HEK293 (cell line): ENCODE data around the gene RNF215.

Experiments used
- CTCF ChIA-PET: fragments of 350-600 bp; formaldehyde crosslinking; extraction: SDS; loops from one replicate; lab custom pipeline; 2021; ENCODE audit warnings: antibody characterized with exemption; lab: Yijun Ruan, JAX
- POLR2A ChIA-PET: fragments of 300-600 bp; formaldehyde crosslinking; extraction: SDS; loops from one replicate; lab custom pipeline; 2020; ENCODE audit warnings: antibody characterized with exemption, inconsistent platforms; lab: Yijun Ruan, JAX
- H3K27ac ChIP-seq: fragments of 200-500 bp; sonication (Bioruptor generic); 2 replicates; pipeline ENCODE4 v1.5.1; 2014; ENCODE audit warnings: low read depth, low read length, control low read depth, inconsistent platforms; ENCODE audit errors: extremely low read depth
- H3K36me3 ChIP-seq, 2 experiments: fragments of 200-500 bp in 1 of 2; sonication (Bioruptor generic) in 1 of 2; 1 replicate in 1 of 2; 2 replicates in 1 of 2; pipeline ENCODE4 v1.5.1; 2014 to 2017; ENCODE audit warnings: inconsistent platforms in 2 of 2, low read length in 2 of 2; ENCODE audit not compliant: control insufficient read depth in 2 of 2, insufficient read depth in 1 of 2
- H3K4me1 ChIP-seq: fragments of 200-500 bp; sonication (Bioruptor generic); 2 replicates; pipeline ENCODE4 v1.5.1; 2014; ENCODE audit warnings: mild to moderate bottlenecking, low read length, inconsistent platforms; ENCODE audit not compliant: control insufficient read depth, insufficient read depth
- H3K4me3 ChIP-seq: 2 replicates; pipeline ENCODE4 v1.5.1; 2011; ENCODE audit warnings: low read depth, mild to moderate bottlenecking, control low read depth, low read length, moderate library complexity
- H3K9me3 ChIP-seq: fragments of 200-500 bp; sonication (Bioruptor generic); 2 replicates; pipeline ENCODE4 v1.5.1; 2014; ENCODE audit warnings: low read depth, low read length, inconsistent platforms; ENCODE audit not compliant: control insufficient read depth, insufficient read depth
- EGR2 ChIP-seq: fragments of 450-650 bp; formaldehyde crosslinking; IDR thresholded peaks from 2 replicates; pipeline ENCODE4 v1.5.1; 2016; ENCODE audit warnings: low read depth, missing biosample characterization, missing genetic modification characterization
- GLIS1 ChIP-seq: fragments of 450-650 bp; formaldehyde crosslinking; IDR thresholded peaks from 2 replicates; pipeline ENCODE4 v1.5.1; 2016; ENCODE audit warnings: missing biosample characterization, missing genetic modification characterization
- KLF1 ChIP-seq: fragments of 450-650 bp; formaldehyde crosslinking; IDR thresholded peaks from 2 replicates; pipeline ENCODE4 v1.5.1; 2016; ENCODE audit warnings: missing biosample characterization, missing genetic modification characterization
- KLF10 ChIP-seq: fragments of 450-650 bp; IDR thresholded peaks from 2 replicates; pipeline ENCODE4 v1.5.1; 2018; ENCODE audit warnings: missing biosample characterization, mild to moderate bottlenecking, missing genetic modification characterization
- KLF17 ChIP-seq: fragments of 450-650 bp; formaldehyde crosslinking; IDR thresholded peaks from 2 replicates; pipeline ENCODE4 v1.5.1; 2016; ENCODE audit warnings: missing biosample characterization, missing genetic modification characterization
- MEIS1 ChIP-seq: sonication (generic); formaldehyde crosslinking; IDR thresholded peaks from 2 replicates; pipeline ENCODE4 v1.8.1; 2022; ENCODE audit warnings: missing genetic modification reagents, mild to moderate bottlenecking, borderline replicate concordance
- ZNF157 ChIP-seq: fragments of 450-650 bp; formaldehyde crosslinking; IDR thresholded peaks from 2 replicates; pipeline ENCODE4 v1.5.1; 2016; ENCODE audit warnings: missing biosample characterization, missing genetic modification characterization
- ZNF202 ChIP-seq: fragments of 450-650 bp; formaldehyde crosslinking; IDR thresholded peaks from 2 replicates; pipeline ENCODE4 v1.5.1; 2016; ENCODE audit warnings: missing biosample characterization, missing genetic modification characterization, borderline replicate concordance
- ZNF221 ChIP-seq: fragments of 450-650 bp; formaldehyde crosslinking; IDR thresholded peaks from 2 replicates; pipeline ENCODE4 v1.5.1; 2017; ENCODE audit warnings: missing biosample characterization, missing genetic modification characterization, borderline replicate concordance
- ZNF362 ChIP-seq: fragments of 450-650 bp; formaldehyde crosslinking; IDR thresholded peaks from 2 replicates; pipeline ENCODE4 v1.5.1; 2016; ENCODE audit warnings: missing biosample characterization, missing genetic modification characterization
- ZNF398 ChIP-seq: fragments of 450-650 bp; formaldehyde crosslinking; IDR thresholded peaks from 2 replicates; pipeline ENCODE4 v1.5.1; 2017; ENCODE audit warnings: missing biosample characterization, missing genetic modification characterization
- ZNF423 ChIP-seq: fragments of 450-650 bp; formaldehyde crosslinking; IDR thresholded peaks from 2 replicates; pipeline ENCODE4 v1.5.1; 2016; ENCODE audit warnings: missing biosample characterization, missing genetic modification characterization
- ZNF501 ChIP-seq: fragments of 450-650 bp; formaldehyde crosslinking; IDR thresholded peaks from 2 replicates; pipeline ENCODE4 v1.5.1; 2016; ENCODE audit warnings: missing biosample characterization, missing genetic modification characterization
- ZNF654 ChIP-seq: fragments of 450-650 bp; formaldehyde crosslinking; IDR thresholded peaks from 2 replicates; pipeline ENCODE4 v1.5.1; 2016; ENCODE audit warnings: low read depth, missing biosample characterization, missing genetic modification characterization
- ZNF658 ChIP-seq: fragments of 450-650 bp; formaldehyde crosslinking; IDR thresholded peaks from 2 replicates; pipeline ENCODE4; 2016; ENCODE audit warnings: missing biosample characterization, missing genetic modification characterization
- ZNF660 ChIP-seq: fragments of 450-650 bp; IDR thresholded peaks from 2 replicates; pipeline ENCODE4 v1.5.1; 2018; ENCODE audit warnings: missing biosample characterization, mild to moderate bottlenecking, missing genetic modification characterization
- ZNF837 ChIP-seq: fragments of 450-650 bp; formaldehyde crosslinking; IDR thresholded peaks from 2 replicates; pipeline ENCODE4 v1.5.1; 2016; ENCODE audit warnings: missing biosample characterization, missing genetic modification characterization
- TF ChIP-seq, protein P1 (sequence below): fragments of 450-650 bp; formaldehyde crosslinking; IDR thresholded peaks from 2 replicates; pipeline ENCODE4 v1.5.1; 2016; ENCODE audit warnings: missing biosample characterization, missing genetic modification characterization
- TF ChIP-seq, protein P2 (sequence below): fragments of 450-650 bp; formaldehyde crosslinking; IDR thresholded peaks from 2 replicates; pipeline ENCODE4 v1.5.1; 2016; ENCODE audit warnings: missing biosample characterization, missing genetic modification characterization

The RNF215 gene

GRCh38 chr22:30432520-30432919, 45.3 kb upstream of the RNF215 start:
- Histone ChIP-seq H3K9me3 (no peaks in the 10 kb centered on the region), H3K4me1 (no peaks in the 10 kb centered on the region), H3K36me3 (peaks cover 0 to 17% of the 10 kb centered on the region in 2 experiments; a peak in 1 of 3 replicates), H3K4me3 (no peak overlapping the region), H3K27ac (no peak overlapping the region)
- ChIA-PET CTCF (interaction anchor here (0.7 kb wide), 1 partner anchor 827 kb away, joined by 3 read pairs; no protein-coding TSS in a partner anchor), POLR2A (interaction anchor here (0.6 kb wide), 1 partner anchor 1422 kb away, joined by 3 read pairs; no protein-coding TSS in a partner anchor)
- TF ChIP-seq, protein P1, sequence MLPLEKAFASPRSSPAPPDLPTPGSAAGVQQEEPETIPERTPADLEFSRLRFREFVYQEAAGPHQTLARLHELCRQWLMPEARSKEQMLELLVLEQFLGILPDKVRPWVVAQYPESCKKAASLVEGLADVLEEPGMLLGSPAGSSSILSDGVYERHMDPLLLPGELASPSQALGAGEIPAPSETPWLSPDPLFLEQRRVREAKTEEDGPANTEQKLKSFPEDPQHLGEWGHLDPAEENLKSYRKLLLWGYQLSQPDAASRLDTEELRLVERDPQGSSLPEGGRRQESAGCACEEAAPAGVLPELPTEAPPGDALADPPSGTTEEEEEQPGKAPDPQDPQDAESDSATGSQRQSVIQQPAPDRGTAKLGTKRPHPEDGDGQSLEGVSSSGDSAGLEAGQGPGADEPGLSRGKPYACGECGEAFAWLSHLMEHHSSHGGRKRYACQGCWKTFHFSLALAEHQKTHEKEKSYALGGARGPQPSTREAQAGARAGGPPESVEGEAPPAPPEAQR, result no peak

- H3K4me3 ChIP-seq, result no peak overlapping the region
- no peaks in the 10 kb centered on the region for H3K4me1 ChIP-seq
- ChIA-PET POLR2A (no interaction called here), CTCF (interaction anchor here (0.7 kb wide), 1 partner anchor 828 kb away, joined by 3 read pairs; no protein-coding TSS in a partner anchor)
- TF ChIP-seq KLF10 (tag by site-specific recombination), result no peak
- TF ChIP-seq ZNF658, result no peak
- TF ChIP-seq ZNF221 (tag by site-specific recombination), result no peak
- no peak for TF ChIP-seq ZNF837 (tag by site-specific recombination)
- no peak for TF ChIP-seq ZNF654
- no peak for TF ChIP-seq ZNF157
- TF ChIP-seq KLF1 (tag by site-specific recombination), result no peak
- no peak for TF ChIP-seq ZNF660
- TF ChIP-seq MEIS1, result no peak
- no peak; the same call in 1 of the 2 replicates for TF ChIP-seq GLIS1 (tag by site-specific recombination)
- TF ChIP-seq ZNF202 (tag by site-specific recombination), result no peak
- H3K36me3 ChIP-seq, result peaks cover 0 to 21% of the 10 kb centered on the region in 2 experiments; a peak in 1 of 3 replicates
- H3K9me3 ChIP-seq, result no peaks in the 10 kb centered on the region
- no peak overlapping the region for H3K27ac ChIP-seq
Observed at GRCh38 chr22:30432096-30432495, 44.9 kb upstream of the RNF215 start.

- no peak for TF ChIP-seq ZNF362 (tag by site-specific recombination)
- TF ChIP-seq, protein P2, sequence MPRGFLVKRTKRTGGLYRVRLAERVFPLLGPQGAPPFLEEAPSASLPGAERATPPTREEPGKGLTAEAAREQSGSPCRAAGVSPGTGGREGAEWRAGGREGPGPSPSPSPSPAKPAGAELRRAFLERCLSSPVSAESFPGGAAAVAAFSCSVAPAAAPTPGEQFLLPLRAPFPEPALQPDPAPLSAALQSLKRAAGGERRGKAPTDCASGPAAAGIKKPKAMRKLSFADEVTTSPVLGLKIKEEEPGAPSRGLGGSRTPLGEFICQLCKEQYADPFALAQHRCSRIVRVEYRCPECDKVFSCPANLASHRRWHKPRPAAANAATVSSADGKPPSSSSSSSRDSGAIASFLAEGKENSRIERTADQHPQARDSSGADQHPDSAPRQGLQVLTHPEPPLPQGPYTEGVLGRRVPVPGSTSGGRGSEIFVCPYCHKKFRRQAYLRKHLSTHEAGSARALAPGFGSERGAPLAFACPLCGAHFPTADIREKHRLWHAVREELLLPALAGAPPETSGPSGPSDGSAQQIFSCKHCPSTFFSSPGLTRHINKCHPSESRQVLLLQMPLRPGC (tag by site-specific recombination), result no peak
- no peak for TF ChIP-seq ZNF501 (tag by site-specific recombination)
- no peak for TF ChIP-seq ZNF423 (tag by site-specific recombination)
- no peak for TF ChIP-seq ZNF398 (tag by site-specific recombination)
- no peak for TF ChIP-seq KLF17 (tag by site-specific recombination)
- TF ChIP-seq EGR2, result no peak
- POLR2A ChIA-PET, result interaction anchor here (1.5 kb wide), 1 partner anchor 14 kb away, joined by 3 read pairs; no protein-coding TSS in a partner anchor
- Histone ChIP-seq H3K4me1 (peaks cover 2% of the 10 kb centered on the region; the same call in 1 of the 2 replicates), H3K9me3 (no peaks in the 10 kb centered on the region), H3K4me3 (no peak overlapping the region), H3K36me3 (peaks cover 0 to 26% of the 10 kb centered on the region in 2 experiments; a peak in 1 of 3 replicates), H3K27ac (no peak overlapping the region)
- CTCF ChIA-PET, result interaction anchor here (0.6 to 1.5 kb wide), 3 partner anchors 29 to 54 kb away, joined by 3 to 4 read pairs (median 3); no protein-coding TSS in a partner anchor
Observed at GRCh38 chr22:30430933-30431332, 43.7 kb upstream of the RNF215 start.
